Liver (tissue), 9 donors: ENCODE measurements around the gene LHPP. TPM values are rescaled to one million over a fixed set of nuclear protein-coding genes. Genes with fewer than 3 reads are reported as not detected.

ENCODE experiments used
- DNase-seq: peaks from one replicate; pipeline ENCODE4 v3.0.0-alpha.2; 2017; ENCODE audit warnings: low spot score
- H3K27ac ChIP-seq, 2 donors: one replicate each; pipeline ENCODE4 v1.7.0; 2013; ENCODE audit warnings: inconsistent platforms in 2 of 2, low read length in 2 of 2, control low read depth in 1 of 2, low read depth in 1 of 2, mild to moderate bottlenecking in 1 of 2
- H3K27me3 ChIP-seq, 4 donors: one replicate each; pipeline versions ENCODE4 v1.6.1 to v1.7.0; 2013; ENCODE audit warnings: low read length in 3 of 4, inconsistent platforms in 1 of 4, mild to moderate bottlenecking in 1 of 4, moderate library complexity in 1 of 4; ENCODE audit not compliant: control insufficient read depth in 4 of 4, insufficient read depth in 4 of 4
- H3K36me3 ChIP-seq, 4 donors: one replicate each; pipeline versions ENCODE4 v1.6.1 to v1.7.0; 2013; ENCODE audit warnings: low read length in 3 of 4, mild to moderate bottlenecking in 3 of 4, low read depth in 1 of 4, moderate library complexity in 1 of 4; ENCODE audit not compliant: control insufficient read depth in 4 of 4, insufficient read depth in 3 of 4
- H3K4me1 ChIP-seq, 4 donors: one replicate each; pipeline versions ENCODE4 v1.6.1 to v1.7.0; 2013; ENCODE audit warnings: low read length in 3 of 4, mild to moderate bottlenecking in 3 of 4, moderate library complexity in 1 of 4; ENCODE audit not compliant: control insufficient read depth in 4 of 4, insufficient read depth in 4 of 4
- H3K4me3 ChIP-seq, 3 donors: one replicate each; pipeline versions ENCODE4 v1.6.1 to v1.7.0; 2013; ENCODE audit warnings: low read length in 3 of 3, control low read depth in 1 of 3, low read depth in 1 of 3, mild to moderate bottlenecking in 1 of 3
- H3K9ac ChIP-seq, 2 donors: one replicate each; pipeline ENCODE4 v1.7.0; 2013; ENCODE audit warnings: low read length in 2 of 2, mild to moderate bottlenecking in 2 of 2, moderate library complexity in 2 of 2, control low read depth in 1 of 2, low read depth in 1 of 2
- H3K9me3 ChIP-seq, 4 donors: one replicate each; pipeline versions ENCODE4 v1.6.1 to v1.7.0; 2013; ENCODE audit warnings: low read length in 3 of 4; ENCODE audit not compliant: control insufficient read depth in 4 of 4
- ATF3 ChIP-seq: IDR thresholded peaks from 2 replicates; pipeline ENCODE4 v1.6.1; 2016; ENCODE audit warnings: antibody characterized with exemption
- CTCF ChIP-seq: fragments of 150-350 bp; IDR thresholded peaks from 2 replicates; pipeline ENCODE4 v1.5.1; 2017; ENCODE audit warnings: improper control_type of control experiment, low read depth, low read length; ENCODE audit not compliant: missing input control
- EGR1 ChIP-seq, 2 donors: IDR thresholded peaks; 2 replicates each; pipeline ENCODE4 v1.6.1; 2016 to 2018; ENCODE audit warnings: antibody characterized with exemption in 2 of 2, low read depth in 2 of 2
- FOXA1 ChIP-seq: IDR thresholded peaks from 2 replicates; pipeline ENCODE4 v1.6.1; 2016; ENCODE audit warnings: antibody characterized with exemption
- FOXA2 ChIP-seq: IDR thresholded peaks from 2 replicates; pipeline ENCODE4 v1.6.1; 2016; ENCODE audit warnings: antibody characterized with exemption
- GABPA ChIP-seq, 2 donors: IDR thresholded peaks in 1 of 2; conservative IDR thresholded peaks in 1 of 2; 2 replicates each; pipeline ENCODE4 v1.6.1; 2016; ENCODE audit warnings: antibody characterized with exemption in 2 of 2, mild to moderate bottlenecking in 1 of 2, moderate library complexity in 1 of 2
- HNF4A ChIP-seq, 2 donors: conservative IDR thresholded peaks; 2 replicates each; pipeline ENCODE4 v1.6.1; 2016; ENCODE audit warnings: antibody characterized with exemption in 2 of 2, mild to moderate bottlenecking in 2 of 2
- HNF4G ChIP-seq: IDR thresholded peaks from 2 replicates; pipeline ENCODE4 v1.6.1; 2016; ENCODE audit warnings: antibody characterized with exemption
- JUND ChIP-seq, 2 donors: IDR thresholded peaks; 2 replicates each; pipeline ENCODE4 v1.6.1; 2016; ENCODE audit warnings: antibody characterized with exemption in 2 of 2
- MAX ChIP-seq: IDR thresholded peaks from 2 replicates; pipeline ENCODE4 v1.6.1; 2016; ENCODE audit warnings: antibody characterized with exemption
- NR2F2 ChIP-seq: IDR thresholded peaks from 2 replicates; pipeline ENCODE4 v1.6.1; 2016; ENCODE audit warnings: antibody characterized with exemption
- RAD21 ChIP-seq, 2 donors: IDR thresholded peaks; 2 replicates each; pipeline ENCODE4 v1.6.1; 2016; ENCODE audit warnings: antibody characterized with exemption in 2 of 2, mild to moderate bottlenecking in 2 of 2
- REST ChIP-seq: IDR thresholded peaks from 2 replicates; pipeline ENCODE4 v1.6.1; 2016; ENCODE audit warnings: antibody characterized with exemption, mild to moderate bottlenecking
- RXRA ChIP-seq, 2 donors: IDR thresholded peaks; 2 replicates each; pipeline ENCODE4 v1.6.1; 2017 to 2018; ENCODE audit warnings: antibody characterized with exemption in 2 of 2, mild to moderate bottlenecking in 1 of 2
- SP1 ChIP-seq: IDR thresholded peaks from 2 replicates; pipeline ENCODE4 v1.6.1; 2018; ENCODE audit warnings: antibody characterized with exemption, mild to moderate bottlenecking
- TAF1 ChIP-seq: conservative IDR thresholded peaks from 2 replicates; pipeline ENCODE4 v1.6.1; 2016; ENCODE audit warnings: antibody characterized with exemption, mild to moderate bottlenecking
- YY1 ChIP-seq: IDR thresholded peaks from 2 replicates; pipeline ENCODE4 v1.6.1; 2016; ENCODE audit warnings: antibody characterized with exemption, mild to moderate bottlenecking
- ZBTB33 ChIP-seq: IDR thresholded peaks from 2 replicates; pipeline ENCODE4 v1.6.1; 2016; ENCODE audit warnings: antibody characterized with exemption
- WGBS: extraction: QIAGEN DNeasy Blood & Tissue Kit; methylation state at CpG from one replicate; pipeline ENCODE4 v1.1.7; 2013; 5-methylcytosine and 5-hydroxymethylcytosine counted together
- polyA plus RNA-seq, 2 donors: library from polyadenylated mRNA; stranded (reverse) in 1 of 2; unstranded in 1 of 2; fragments of 200-250 nt in 1 of 2; fragments of >200 nt in 1 of 2; fragmentation: Nextera tagmentation in 1 of 2; extraction: Ambion mirVana in 1 of 2; gene quantifications; one replicate each; pipeline versions ENCODE4 v1.2.1 to v1.2.3, GENCODE V29; 2013 to 2015
- total RNA-seq, 2 donors: library from RNA; depleted of rRNA; stranded (reverse); fragments of >200 nt; gene quantifications; one replicate each; pipeline ENCODE4 v1.2.3, GENCODE V29; 2014
- donor health status: healthy.
- donor health status: healthy.
- donor health status: healthy.
- donor health status: healthy.
- donor health status: healthy.

Gene LHPP
- total and polyA plus RNA-seq, 4 donors = 15.9 to 39.9 (median 26.2) TPM

- Histone ChIP-seq H3K27me3 (peaks cover 0 to 9% (median 0%) of the 10 kb centered on the region in 4 donors), H3K4me3 (no peak overlapping the region), H3K36me3 (no peaks in the 10 kb centered on the region), H3K9ac (no peak overlapping the region), H3K9me3 (no peaks in the 10 kb centered on the region), H3K27ac (no peak overlapping the region), H3K4me1 (peaks cover 8 to 27% (median 19%) of the 10 kb centered on the region in 4 donors)
- 95% methylated on average over 10 of the region's 10 CpGs for WGBS
- no peak for TF ChIP-seq SP1
- no peak for TF ChIP-seq RAD21 (IDR thresholded peaks at IDR 0.05)
- no peak for TF ChIP-seq CTCF
- TF ChIP-seq FOXA2 = no peak
- TF ChIP-seq HNF4A (conservative IDR thresholded peaks at IDR 0.05) = no peak
- no peak for TF ChIP-seq FOXA1
- TF ChIP-seq HNF4G = no peak
- no peak for TF ChIP-seq REST
- no peak for TF ChIP-seq GABPA (IDR thresholded peaks at IDR 0.05 in 1 of 2, conservative IDR thresholded peaks at IDR 0.05 in 1 of 2)
- TF ChIP-seq ZBTB33 = no peak
- TF ChIP-seq TAF1 = no peak
- no peak for TF ChIP-seq EGR1 (IDR thresholded peaks at IDR 0.05; ENCODE audit: low read depth in 2 of 2)
- no peak for TF ChIP-seq YY1
- TF ChIP-seq JUND (IDR thresholded peaks at IDR 0.05) = no peak
- TF ChIP-seq MAX = no peak
- no peak for TF ChIP-seq ATF3
- DNase-seq = no peak
Measured at GRCh38 chr10:124419635-124420034, 42.0 kb upstream of the LHPP start.

- H3K4me3 ChIP-seq = no peak overlapping the region
- no peak overlapping the region for H3K27ac ChIP-seq
- peak; percentile 61 for DNase-seq
- H3K9ac ChIP-seq = no peak overlapping the region
- H3K9me3 ChIP-seq = no peaks in the 10 kb centered on the region
- peaks cover 0 to 9% (median 0%) of the 10 kb centered on the region in 4 donors for H3K27me3 ChIP-seq
- whole genome bisulfite sequencing = 33% methylated on average over 1 of the region's 1 CpG
- peaks cover 8 to 25% (median 19%) of the 10 kb centered on the region in 4 donors for H3K4me1 ChIP-seq
- no peaks in the 10 kb centered on the region for H3K36me3 ChIP-seq
- TF ChIP-seq SP1 = no peak
- TF ChIP-seq JUND (IDR thresholded peaks at IDR 0.05) = no peak
- TF ChIP-seq FOXA1 = no peak
- no peak for TF ChIP-seq NR2F2
- no peak for TF ChIP-seq ZBTB33
- no peak for TF ChIP-seq MAX
- no peak for TF ChIP-seq HNF4A (conservative IDR thresholded peaks at IDR 0.05)
- no peak for TF ChIP-seq RXRA (IDR thresholded peaks at IDR 0.05)
- no peak for TF ChIP-seq TAF1
- no peak for TF ChIP-seq REST
- no peak for TF ChIP-seq FOXA2
Measured at GRCh38 chr10:124420254-124420653, 41.4 kb upstream of the LHPP start.
